ENCODE data around the gene GPR34. TPM values are rescaled to one million over a fixed set of nuclear protein-coding genes. Genes with fewer than 3 reads are reported as not detected.

GPR34 gene
- total RNA-seq, result not detected in 2 replicates

GRCh38 chrX:41688835-41689234 lies at the start of gene GPR34:
Gene GPR34 (plus strand): TSS chrX:41688973. CDS start chrX:41695634, 6,661 bp downstream.

GRCh38 chrX:41723826-41724225 lies 35.1 kb downstream of the GPR34 start, which contains the start of gene GPR82:
Gene GPR82 (plus strand): TSS chrX:41724181. CDS start chrX:41727027, 2,846 bp downstream.

Other genes starting within 250 kb of the GPR34 start
- gene NYX, start 241.6 kb upstream of the GPR34 start, total RNA-seq, result not detected in 2 replicates
- gene GPR82, start 35.2 kb downstream of the GPR34 start, total RNA-seq, result not detected in 2 replicates
- 27.1 and 27.5 TPM in 2 replicates for gene CASK, start 234.6 kb downstream of the GPR34 start, total RNA-seq

Measured in bronchial smooth muscle cell (primary cell).